HFFc6 (cell line): ENCODE results near the gene MRI1. TPM values are rescaled to one million over a fixed set of nuclear protein-coding genes. Genes with fewer than 3 reads are reported as not detected.
"Not testable (repeated sequence)": the region's sequence is repeated elsewhere in the genome, so short reads cannot be mapped to it uniquely, and the experiment has no call there.

Experiments
- DNase-seq: peaks from one replicate; pipeline ENCODE4 v3.0.0-alpha.2; 2018
- H3K27ac Mint-ChIP-seq: 2 replicates; pipeline ENCODE4 v1.8.0; 2020; ENCODE audit warnings: mild to moderate bottlenecking, mixed read lengths
- H3K27me3 Mint-ChIP-seq: 2 replicates; pipeline ENCODE4 v1.8.0; 2021; ENCODE audit warnings: mild to moderate bottlenecking, moderate library complexity, mixed read lengths; ENCODE audit not compliant: insufficient read depth
- H3K36me3 Mint-ChIP-seq: 2 replicates; pipeline ENCODE4 v1.8.0; 2021; ENCODE audit warnings: low read depth, mixed read lengths
- H3K4me1 Mint-ChIP-seq: 2 replicates; pipeline ENCODE4 v1.8.0; 2020; ENCODE audit warnings: low read depth, mixed read lengths
- H3K4me3 Mint-ChIP-seq: 2 replicates; pipeline ENCODE4 v1.8.0; 2020; ENCODE audit warnings: mild to moderate bottlenecking, moderate library complexity, mixed read lengths
- H3K9me3 Mint-ChIP-seq: 2 replicates; pipeline ENCODE4 v1.8.0; 2020; ENCODE audit warnings: mild to moderate bottlenecking, mixed read lengths
- total RNA-seq, 6 experiments: library from RNA; stranded (reverse); fragmentation: NEBNext Ultra II Directional; extraction: Animal tissue kit (Norgen Biotek cat#: 25700); gene quantifications; 2 replicates in 1 of 6; 3 replicates in 5 of 6; pipeline ENCODE4 v1.2.3, GENCODE V29; 2021
- TF ChIP-seq, protein P1 (sequence below): fragments of 200-600 bp; sonication (generic); IDR thresholded peaks from 2 replicates; pipeline ENCODE4 v1.5.0; 2021; ENCODE audit warnings: antibody characterized with exemption, mild to moderate bottlenecking

The MRI1 gene
- total RNA-seq, 6 experiments from 2014 or later, result 31.3 to 34.7 (median 31.8) TPM

GRCh38 chr19:13747098-13747453, 17.2 kb upstream of the MRI1 start:
- no peak for DNase-seq
- TF ChIP-seq, protein P1, sequence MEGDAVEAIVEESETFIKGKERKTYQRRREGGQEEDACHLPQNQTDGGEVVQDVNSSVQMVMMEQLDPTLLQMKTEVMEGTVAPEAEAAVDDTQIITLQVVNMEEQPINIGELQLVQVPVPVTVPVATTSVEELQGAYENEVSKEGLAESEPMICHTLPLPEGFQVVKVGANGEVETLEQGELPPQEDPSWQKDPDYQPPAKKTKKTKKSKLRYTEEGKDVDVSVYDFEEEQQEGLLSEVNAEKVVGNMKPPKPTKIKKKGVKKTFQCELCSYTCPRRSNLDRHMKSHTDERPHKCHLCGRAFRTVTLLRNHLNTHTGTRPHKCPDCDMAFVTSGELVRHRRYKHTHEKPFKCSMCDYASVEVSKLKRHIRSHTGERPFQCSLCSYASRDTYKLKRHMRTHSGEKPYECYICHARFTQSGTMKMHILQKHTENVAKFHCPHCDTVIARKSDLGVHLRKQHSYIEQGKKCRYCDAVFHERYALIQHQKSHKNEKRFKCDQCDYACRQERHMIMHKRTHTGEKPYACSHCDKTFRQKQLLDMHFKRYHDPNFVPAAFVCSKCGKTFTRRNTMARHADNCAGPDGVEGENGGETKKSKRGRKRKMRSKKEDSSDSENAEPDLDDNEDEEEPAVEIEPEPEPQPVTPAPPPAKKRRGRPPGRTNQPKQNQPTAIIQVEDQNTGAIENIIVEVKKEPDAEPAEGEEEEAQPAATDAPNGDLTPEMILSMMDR, result no peak
- H3K4me1 Mint-ChIP-seq, result peaks cover 18% of the 10 kb centered on the region
- H3K4me3 Mint-ChIP-seq, result peak overlapping the region; percentile 98
- H3K27me3 Mint-ChIP-seq, result 0 out of 2 replicates have a peak, but pooled peaks cover 3% of the 10 kb centered on the region
- peaks cover 20% of the 10 kb centered on the region; the same call in 1 of the 2 replicates for H3K36me3 Mint-ChIP-seq
- no peak overlapping the region for H3K27ac Mint-ChIP-seq
- H3K9me3 Mint-ChIP-seq, result peaks cover 12% of the 10 kb centered on the region; the same call in 1 of the 2 replicates

- H3K36me3 Mint-ChIP-seq, result peaks cover 19% of the 10 kb centered on the region; the same call in 1 of the 2 replicates
- H3K4me3 Mint-ChIP-seq, result peak overlapping the region; percentile 98
- peaks cover 12% of the 10 kb centered on the region; the same call in 1 of the 2 replicates for H3K9me3 Mint-ChIP-seq
- TF ChIP-seq, protein P1, result no peak
- peak; percentile 54 for DNase-seq
- 0 out of 2 replicates have a peak, but pooled peaks cover 3% of the 10 kb centered on the region for H3K27me3 Mint-ChIP-seq
- peaks cover 6% of the 10 kb centered on the region for H3K4me1 Mint-ChIP-seq
- peak overlapping the region; percentile 96 for H3K27ac Mint-ChIP-seq
Observed at GRCh38 chr19:13748169-13748828, 16.0 kb upstream of the MRI1 start.

DNA sequence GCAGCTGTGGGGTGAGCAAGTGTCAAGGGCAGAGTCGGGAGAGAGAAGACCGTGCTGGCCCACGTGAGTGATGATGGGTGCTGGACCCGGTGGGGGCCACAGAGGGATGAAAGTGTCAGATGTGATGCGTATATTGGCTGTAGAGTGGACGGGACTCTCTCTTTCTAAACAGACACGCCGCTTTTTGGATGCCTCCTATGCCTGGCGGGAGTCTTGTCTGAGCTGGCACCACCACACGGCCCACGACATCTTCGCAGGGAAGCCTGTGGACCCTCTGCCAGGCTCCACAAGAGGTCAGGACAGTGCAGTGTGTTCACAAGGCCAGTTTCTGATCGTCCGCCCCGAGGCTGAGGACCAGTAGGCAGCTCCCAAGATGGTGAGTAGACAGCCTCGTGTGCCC, 12.9 kb upstream of the MRI1 start:
- H3K4me3 Mint-ChIP-seq, result no peak overlapping the region
- peaks cover 32% of the 10 kb centered on the region for H3K36me3 Mint-ChIP-seq

DNA sequence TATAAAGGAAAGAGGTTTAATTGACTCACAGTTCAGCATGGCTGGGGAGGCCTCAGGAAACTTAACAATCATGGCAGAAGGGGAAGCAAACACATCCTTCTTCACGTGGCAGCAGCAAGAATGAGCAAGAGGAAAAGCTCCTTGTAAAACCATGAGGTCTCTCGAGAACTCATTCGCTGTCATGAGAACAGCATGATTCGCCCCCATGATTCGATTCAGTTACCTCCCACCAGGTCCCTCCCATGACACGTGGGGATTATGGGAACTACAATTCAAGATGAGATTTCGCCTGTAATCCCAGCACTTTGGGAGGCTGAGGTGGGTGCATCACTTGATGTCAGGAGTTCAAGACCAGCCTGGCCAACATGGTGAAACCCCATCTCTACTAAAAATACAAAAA, 10.7 kb upstream of the MRI1 start:
- H3K4me3 Mint-ChIP-seq, DNase-seq, H3K27ac Mint-ChIP-seq, H3K4me1 Mint-ChIP-seq, H3K27me3 Mint-ChIP-seq, H3K9me3 Mint-ChIP-seq: not testable (repeated sequence)
- peaks cover 36% of the 10 kb centered on the region for H3K36me3 Mint-ChIP-seq

More for the DNA sequence above, 12.9 kb upstream of the MRI1 start:
- DNase-seq, result no peak
- peaks cover 12% of the 10 kb centered on the region; the same call in 1 of the 2 replicates for H3K9me3 Mint-ChIP-seq
- H3K27me3 Mint-ChIP-seq, result peaks cover 6% of the 10 kb centered on the region; the same call in 1 of the 2 replicates
- H3K27ac Mint-ChIP-seq, result no peak overlapping the region
- TF ChIP-seq, protein P1, result no peak
- peaks cover 6% of the 10 kb centered on the region for H3K4me1 Mint-ChIP-seq

DNA sequence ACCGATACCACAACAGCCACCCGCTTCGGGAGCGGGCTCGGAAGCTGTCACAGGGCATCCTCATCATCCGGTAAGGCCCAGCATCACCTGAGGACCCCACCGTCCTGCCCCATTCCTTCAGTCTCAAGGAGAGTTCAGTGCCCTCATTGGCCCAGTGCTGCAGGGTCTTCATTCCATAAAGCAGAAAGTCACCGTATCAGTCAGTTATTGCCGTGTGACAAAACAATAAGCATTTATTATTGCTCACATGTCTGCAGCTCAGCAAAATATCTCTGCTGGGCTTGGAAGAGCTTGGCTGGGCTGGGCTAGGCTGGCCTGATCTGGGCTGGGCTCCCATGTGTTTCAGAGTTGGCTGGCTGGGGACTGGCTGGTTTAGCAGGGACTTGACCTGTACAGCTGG, 8.1 kb upstream of the MRI1 start:
- H3K27ac Mint-ChIP-seq, result no peak overlapping the region
- TF ChIP-seq, protein P1, result no peak
- peaks cover 37% of the 10 kb centered on the region for H3K36me3 Mint-ChIP-seq
- H3K4me3 Mint-ChIP-seq, result no peak overlapping the region
- no peaks in the 10 kb centered on the region for H3K4me1 Mint-ChIP-seq
- peaks cover 3% of the 10 kb centered on the region for H3K27me3 Mint-ChIP-seq
- H3K9me3 Mint-ChIP-seq, result no peaks in the 10 kb centered on the region
- no peak for DNase-seq
